HG03565 (cell line): ENCODE data around the gene CCRL2.

Experiments used
- ATAC-seq: cut with Tn5 transposase; IDR thresholded peaks from one replicate; pipeline ENCODE4 v1.9.1; 2021; ENCODE audit warnings: mild to moderate bottlenecking, moderate library complexity; ENCODE audit not compliant: unreplicated experiment

CCRL2 gene, protein sequence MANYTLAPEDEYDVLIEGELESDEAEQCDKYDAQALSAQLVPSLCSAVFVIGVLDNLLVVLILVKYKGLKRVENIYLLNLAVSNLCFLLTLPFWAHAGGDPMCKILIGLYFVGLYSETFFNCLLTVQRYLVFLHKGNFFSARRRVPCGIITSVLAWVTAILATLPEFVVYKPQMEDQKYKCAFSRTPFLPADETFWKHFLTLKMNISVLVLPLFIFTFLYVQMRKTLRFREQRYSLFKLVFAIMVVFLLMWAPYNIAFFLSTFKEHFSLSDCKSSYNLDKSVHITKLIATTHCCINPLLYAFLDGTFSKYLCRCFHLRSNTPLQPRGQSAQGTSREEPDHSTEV

GRCh38 chr3:46406788-46407611 is at the start of gene CCRL2, which contains the start of gene CCR5AS:
Gene CCRL2 (plus strand): TSS chr3:46407259. CDS start chr3:46408080, 821 bp downstream.
Gene CCR5AS (minus strand): TSS chr3:46407066.
- ATAC-seq: no peak

GRCh38 chr3:46358466-46358865 is 48.6 kb upstream of the CCRL2 start:
- ATAC-seq: no peak

- ATAC-seq: peak; percentile 67
Observed at GRCh38 chr3:46359733-46360493, 47.1 kb upstream of the CCRL2 start.

GRCh38 chr3:46360907-46361306 is 46.2 kb upstream of the CCRL2 start:
- ATAC-seq: no peak

- ATAC-seq: no peak
Observed at GRCh38 chr3:46361408-46362283, 45.4 kb upstream of the CCRL2 start.

- no peak for ATAC-seq
Observed at GRCh38 chr3:46365041-46365440, 42.0 kb upstream of the CCRL2 start.

GRCh38 chr3:46365737-46366524 is 41.1 kb upstream of the CCRL2 start:
- ATAC-seq: no peak

DNA sequence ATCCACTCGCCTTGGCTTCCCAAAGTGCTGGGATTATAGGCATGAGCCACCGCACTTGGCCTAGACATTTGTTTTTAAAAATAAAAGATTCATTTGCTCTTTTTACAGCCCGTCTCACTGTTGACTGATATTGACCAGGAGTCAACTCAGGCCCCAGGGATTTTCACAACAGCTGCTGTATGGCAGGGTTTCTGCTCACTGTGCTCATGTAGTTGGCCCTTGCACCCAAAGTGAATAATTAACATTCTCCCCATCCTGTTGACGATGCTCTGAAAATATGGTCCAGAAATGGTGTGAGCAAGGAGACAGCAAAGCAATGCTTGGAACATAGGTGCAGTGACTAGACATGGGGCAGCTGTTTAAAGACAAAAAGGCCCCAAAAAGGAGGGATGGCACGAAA is 39.2 kb upstream of the CCRL2 start:
- ATAC-seq: no peak

DNA sequence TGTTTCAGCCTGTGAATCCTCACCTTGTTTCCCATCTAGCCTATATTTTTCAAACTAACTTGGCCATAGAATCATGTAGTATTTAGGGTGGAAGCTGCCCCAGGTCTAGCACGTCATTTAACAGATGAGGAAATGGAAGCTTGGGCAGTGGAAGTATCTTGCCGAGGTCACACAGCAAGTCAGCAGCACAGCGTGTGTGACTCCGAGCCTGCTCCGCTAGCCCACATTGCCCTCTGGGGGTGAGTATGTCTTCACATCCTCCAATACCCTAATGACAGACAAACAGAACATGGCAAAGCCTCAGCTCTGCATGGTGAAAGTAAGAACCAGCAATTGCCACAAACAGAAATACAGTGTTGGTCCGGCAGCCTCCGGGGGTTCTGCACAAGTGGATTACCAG is 38.5 kb upstream of the CCRL2 start:
- ATAC-seq: peak; percentile 46

GRCh38 chr3:46369151-46369550 is 37.9 kb upstream of the CCRL2 start:
- no peak for ATAC-seq

DNA sequence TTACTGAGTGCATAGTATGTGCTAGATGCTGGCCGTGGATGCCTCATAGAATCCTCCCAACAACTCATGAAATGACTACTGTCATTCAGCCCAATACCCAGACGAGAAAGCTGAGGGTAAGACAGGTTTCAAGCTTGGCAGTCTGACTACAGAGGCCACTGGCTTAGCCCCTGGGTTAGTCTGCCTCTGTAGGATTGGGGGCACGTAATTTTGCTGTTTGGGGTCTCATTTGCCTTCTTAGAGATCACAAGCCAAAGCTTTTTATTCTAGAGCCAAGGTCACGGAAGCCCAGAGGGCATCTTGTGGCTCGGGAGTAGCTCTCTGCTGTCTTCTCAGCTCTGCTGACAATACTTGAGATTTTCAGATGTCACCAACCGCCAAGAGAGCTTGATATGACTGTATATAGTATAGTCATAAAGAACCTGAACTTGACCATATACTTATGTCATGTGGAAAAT is 37.4 kb upstream of the CCRL2 start:
- peak; percentile 66 for ATAC-seq

DNA sequence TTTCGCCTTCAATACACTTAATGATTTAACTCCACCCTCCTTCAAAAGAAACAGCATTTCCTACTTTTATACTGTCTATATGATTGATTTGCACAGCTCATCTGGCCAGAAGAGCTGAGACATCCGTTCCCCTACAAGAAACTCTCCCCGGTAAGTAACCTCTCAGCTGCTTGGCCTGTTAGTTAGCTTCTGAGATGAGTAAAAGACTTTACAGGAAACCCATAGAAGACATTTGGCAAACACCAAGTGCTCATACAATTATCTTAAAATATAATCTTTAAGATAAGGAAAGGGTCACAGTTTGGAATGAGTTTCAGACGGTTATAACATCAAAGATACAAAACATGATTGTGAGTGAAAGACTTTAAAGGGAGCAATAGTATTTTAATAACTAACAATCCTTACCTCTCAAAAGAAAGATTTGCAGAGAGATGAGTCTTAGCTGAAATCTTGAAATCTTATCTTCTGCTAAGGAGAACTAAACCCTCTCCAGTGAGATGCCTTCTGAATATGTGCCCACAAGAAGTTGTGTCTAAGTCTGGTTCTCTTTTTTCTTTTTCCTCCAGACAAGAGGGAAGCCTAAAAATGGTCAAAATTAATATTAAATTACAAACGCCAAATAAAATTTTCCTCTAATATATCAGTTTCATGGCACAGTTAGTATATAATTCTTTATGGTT is 36.1 kb upstream of the CCRL2 start, which contains the start of gene CCR5:
TSS of gene CCR5 (plus strand) at position 108 of the 680 bp plus-strand sequence. CDS start 1,957 bp downstream, outside the sequence.
- ATAC-seq: no peak

GRCh38 chr3:46371519-46372340 is 35.3 kb upstream of the CCRL2 start:
- ATAC-seq: no peak

- ATAC-seq: no peak
Observed at GRCh38 chr3:46372492-46373359, 34.3 kb upstream of the CCRL2 start.

DNA sequence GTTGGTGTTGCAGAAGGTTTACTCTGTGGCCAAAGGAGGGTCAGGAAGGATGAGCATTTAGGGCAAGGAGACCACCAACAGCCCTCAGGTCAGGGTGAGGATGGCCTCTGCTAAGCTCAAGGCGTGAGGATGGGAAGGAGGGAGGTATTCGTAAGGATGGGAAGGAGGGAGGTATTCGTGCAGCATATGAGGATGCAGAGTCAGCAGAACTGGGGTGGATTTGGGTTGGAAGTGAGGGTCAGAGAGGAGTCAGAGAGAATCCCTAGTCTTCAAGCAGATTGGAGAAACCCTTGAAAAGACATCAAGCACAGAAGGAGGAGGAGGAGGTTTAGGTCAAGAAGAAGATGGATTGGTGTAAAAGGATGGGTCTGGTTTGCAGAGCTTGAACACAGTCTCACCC is 32.3 kb upstream of the CCRL2 start:
- ATAC-seq: no peak

- no peak for ATAC-seq
Observed at GRCh38 chr3:46375218-46375617, 31.8 kb upstream of the CCRL2 start.

DNA sequence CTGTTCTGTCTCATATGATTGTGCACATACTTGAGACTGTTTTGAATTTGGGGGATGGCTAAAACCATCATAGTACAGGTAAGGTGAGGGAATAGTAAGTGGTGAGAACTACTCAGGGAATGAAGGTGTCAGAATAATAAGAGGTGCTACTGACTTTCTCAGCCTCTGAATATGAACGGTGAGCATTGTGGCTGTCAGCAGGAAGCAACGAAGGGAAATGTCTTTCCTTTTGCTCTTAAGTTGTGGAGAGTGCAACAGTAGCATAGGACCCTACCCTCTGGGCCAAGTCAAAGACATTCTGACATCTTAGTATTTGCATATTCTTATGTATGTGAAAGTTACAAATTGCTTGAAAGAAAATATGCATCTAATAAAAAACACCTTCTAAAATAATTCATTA is 31.2 kb upstream of the CCRL2 start:
- no peak for ATAC-seq
